Cerebellar cortex (tissue), 1 donor: ENCODE data around the gene RAD51B.
"Not testable (repeated sequence)": the region's sequence is repeated elsewhere in the genome, so short reads cannot be mapped to it uniquely, and the experiment has no call there.

Experiments
- DNase-seq: peaks from one replicate; pipeline ENCODE4 v3.0.0-alpha.2; 2015; ENCODE audit warnings: low spot score

Gene RAD51B

DNA sequence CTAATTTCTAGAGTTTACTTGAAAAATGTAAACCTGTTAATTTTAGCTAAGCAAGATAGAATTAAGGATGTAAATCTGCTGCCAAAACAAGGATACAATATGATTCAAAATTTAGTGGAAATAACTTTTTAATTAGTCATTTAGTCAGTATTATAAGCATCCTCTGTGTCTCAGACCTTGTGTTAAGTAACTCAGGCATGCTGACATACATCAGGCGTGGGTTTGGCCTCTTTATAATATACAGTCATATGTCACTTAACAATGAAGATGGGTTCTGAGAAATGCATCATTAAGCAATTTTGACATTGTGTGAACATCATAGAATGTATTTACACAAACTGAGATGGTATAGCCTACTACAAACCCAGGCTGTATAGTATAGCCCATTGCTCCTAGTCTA lies 586.4 kb downstream of the RAD51B start:
- DNase-seq = no peak

GRCh38 chr14:68407285-68407684 lies 587.7 kb downstream of the RAD51B start:
- no peak for DNase-seq

DNA sequence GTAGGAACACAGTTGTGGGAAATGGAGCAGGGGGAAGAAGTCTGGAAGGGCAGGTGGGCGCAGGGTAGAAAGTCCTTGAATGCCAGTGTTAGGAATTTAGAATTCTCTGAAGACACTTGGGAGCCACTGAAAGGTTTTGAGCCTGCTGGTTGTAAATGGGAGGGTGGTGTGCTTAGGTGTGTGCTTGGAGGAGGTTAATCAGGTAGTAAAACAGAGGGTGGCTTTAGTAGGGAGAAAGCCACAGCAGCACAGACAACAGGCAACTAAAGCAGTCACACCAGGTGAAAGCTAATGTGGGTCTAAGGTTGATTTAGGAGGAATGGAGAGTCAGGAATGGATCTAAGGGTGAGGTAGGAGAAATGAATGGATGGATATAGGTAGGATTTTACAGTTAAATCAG lies 588.2 kb downstream of the RAD51B start:
- DNase-seq = no peak

GRCh38 chr14:68408680-68409079 lies 589.1 kb downstream of the RAD51B start:
- no peak for DNase-seq

DNA sequence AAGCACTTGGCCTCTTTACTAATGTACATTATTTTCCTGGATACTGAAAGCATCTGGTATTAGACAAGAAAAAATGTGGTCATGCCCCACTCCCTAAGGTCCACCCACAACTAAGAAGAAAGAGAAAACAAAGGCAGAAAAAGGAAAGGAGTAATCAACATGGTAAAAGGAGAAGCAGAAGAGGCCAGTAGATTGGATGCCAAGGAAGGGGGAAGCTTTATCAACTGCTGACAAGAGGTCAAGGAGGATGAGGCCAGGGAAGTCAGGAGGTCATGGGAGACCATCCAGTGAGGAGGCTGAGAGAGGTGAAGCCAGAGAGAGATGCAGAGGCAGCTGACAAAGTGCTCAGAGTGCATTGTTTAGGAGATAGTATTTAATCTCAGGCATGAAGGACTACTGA lies 589.8 kb downstream of the RAD51B start:
- DNase-seq = no peak

GRCh38 chr14:68412505-68413465 lies 593.2 kb downstream of the RAD51B start:
- DNase-seq = no peak

DNA sequence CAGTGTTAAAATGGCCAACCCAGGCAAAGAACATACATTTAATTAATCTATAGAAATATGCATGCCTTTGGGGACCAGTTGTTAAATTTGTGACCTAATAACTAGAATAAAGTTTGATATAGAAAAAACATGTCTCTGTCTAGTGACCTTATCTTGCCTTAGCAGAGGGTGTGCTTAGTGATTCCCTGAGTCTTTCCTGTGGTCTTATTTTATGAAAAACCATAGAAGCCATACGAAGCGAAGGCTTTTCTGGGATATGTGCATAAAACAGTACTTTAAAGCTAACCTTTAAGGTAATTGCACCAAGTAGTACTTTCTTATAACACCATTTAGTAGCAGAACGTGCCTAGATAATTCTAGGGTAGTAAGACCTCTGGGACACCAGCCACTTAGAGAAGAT lies 593.9 kb downstream of the RAD51B start:
- DNase-seq = no peak

GRCh38 chr14:68414121-68414520 lies 594.5 kb downstream of the RAD51B start:
- no peak for DNase-seq

DNA sequence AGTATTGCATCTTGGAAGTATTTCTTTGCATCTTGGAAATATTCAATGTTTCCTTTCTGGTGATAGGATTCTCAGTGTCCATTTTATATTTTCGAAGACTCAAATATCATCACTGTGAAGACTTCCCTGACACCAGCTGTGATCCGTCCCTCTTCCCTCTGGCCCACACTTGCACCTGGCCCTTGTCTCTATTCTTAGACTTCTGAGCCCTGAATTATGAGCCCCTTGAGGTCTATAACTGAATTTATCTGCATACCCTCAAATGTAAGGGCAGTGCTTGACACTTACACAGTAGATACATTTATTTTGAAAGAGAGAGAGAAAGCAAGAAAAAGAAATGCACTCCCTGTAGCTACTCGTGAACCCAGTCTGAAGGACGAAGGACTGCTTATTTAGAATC lies 596.6 kb downstream of the RAD51B start:
- no peak for DNase-seq

DNA sequence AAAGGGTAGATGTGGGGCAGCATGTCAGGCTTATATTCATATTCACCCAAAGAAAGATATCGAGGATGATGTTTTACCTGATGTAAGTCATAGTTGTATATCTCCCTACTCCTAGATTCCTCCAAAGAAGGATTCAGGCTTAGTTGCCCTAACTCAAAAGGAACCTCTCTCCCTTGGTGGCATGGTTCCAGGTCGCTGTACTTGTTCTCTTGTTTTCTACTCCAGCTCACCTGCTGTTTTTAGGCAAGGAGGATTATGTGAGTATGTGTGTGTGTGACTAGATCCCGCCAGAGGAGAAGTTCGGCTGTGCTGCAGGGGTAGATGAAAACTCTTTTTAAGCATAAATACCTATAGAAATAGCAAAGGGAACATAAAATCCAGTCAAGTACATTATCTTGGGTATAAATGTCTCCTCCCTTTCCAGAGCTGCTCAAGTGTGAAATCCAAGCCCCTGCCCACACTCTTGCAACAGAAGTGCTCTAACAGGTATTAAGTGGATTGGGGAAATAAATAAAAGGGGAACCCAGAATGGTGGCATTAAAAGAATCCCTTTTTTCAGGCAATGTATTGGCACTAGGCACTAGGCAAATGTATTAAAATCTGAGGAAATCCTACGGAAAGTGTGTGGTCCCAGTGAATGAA lies 597.6 kb downstream of the RAD51B start:
- no peak for DNase-seq

- no peak for DNase-seq
These were observed 598.9 kb downstream of the RAD51B start for GRCh38 chr14:68418174-68419118.

- no peak for DNase-seq
These were observed 600.8 kb downstream of the RAD51B start for GRCh38 chr14:68420350-68420749.

DNA sequence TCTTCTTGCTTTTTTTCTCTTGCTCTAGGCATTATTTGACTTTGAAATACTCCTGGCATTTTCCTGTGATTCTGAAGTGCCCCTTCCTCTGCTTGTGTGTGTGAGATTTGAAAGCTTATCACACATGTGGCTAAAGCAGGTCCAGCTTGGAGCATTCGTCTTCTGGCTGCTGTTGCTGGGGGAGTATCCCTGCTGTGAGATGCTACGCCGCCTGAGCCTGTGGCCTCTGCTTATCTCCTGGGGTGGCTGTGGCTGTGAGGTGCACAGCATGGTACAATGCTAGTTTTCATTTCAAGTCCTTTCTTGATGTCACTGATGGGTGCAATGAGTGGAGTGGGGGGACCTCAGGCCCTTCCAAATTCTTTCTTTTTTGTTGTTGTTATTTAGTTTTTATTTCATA lies 601.5 kb downstream of the RAD51B start:
- no peak for DNase-seq

DNA sequence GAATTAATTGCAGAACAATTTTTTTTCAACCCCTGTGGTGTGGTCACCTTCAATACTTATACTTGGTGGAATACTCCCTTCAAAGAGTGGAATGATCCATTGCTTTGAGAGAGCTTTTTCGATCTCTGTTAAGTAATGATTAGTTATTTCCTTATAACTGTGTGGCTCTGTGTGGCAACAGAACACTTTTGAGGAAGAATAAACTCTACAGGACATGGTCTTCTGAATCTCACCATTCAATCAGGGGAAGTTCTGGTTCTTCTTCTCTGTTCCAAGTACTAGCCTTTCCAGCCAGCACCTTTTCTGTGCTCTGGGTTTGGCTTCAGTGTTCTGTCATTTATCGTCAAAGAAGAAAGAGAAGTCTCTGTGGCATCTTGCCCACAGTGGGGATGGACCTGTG lies 604.1 kb downstream of the RAD51B start:
- DNase-seq = no peak

- no peak for DNase-seq
These were observed 605.0 kb downstream of the RAD51B start for GRCh38 chr14:68424443-68425172.

GRCh38 chr14:68426661-68427549 lies 607.3 kb downstream of the RAD51B start:
- no peak for DNase-seq

- no peak for DNase-seq
These were observed 607.9 kb downstream of the RAD51B start for GRCh38 chr14:68427550-68427890.

GRCh38 chr14:68428900-68429299 lies 609.3 kb downstream of the RAD51B start:
- not testable (repeated sequence) for DNase-seq

- not testable (repeated sequence) for DNase-seq
These were observed 614.6 kb downstream of the RAD51B start for GRCh38 chr14:68434173-68434572.

DNA sequence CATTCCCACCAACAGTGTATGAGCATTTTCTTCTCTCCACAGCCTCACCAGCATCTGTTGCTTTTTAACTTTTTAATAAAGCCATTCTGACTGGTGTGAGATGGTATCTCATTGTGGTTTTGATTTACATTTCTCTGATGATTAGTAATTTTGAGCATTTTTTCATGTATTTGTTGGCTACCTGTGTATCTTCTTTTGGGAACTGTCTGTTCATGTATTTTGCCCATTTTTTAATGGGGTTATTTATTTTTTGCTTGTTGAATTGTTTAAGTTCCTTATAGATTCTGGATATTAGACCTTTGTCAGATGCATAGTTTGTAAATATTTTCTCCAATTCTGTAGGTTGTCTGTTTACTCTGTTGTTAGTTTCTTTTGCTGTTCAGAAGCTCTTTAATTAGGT lies 616.1 kb downstream of the RAD51B start:
- not testable (repeated sequence) for DNase-seq

- DNase-seq = no peak
These were observed 620.1 kb downstream of the RAD51B start for GRCh38 chr14:68439676-68440075.
